Colonic mucosa (tissue), 4 donors: ENCODE results near the gene OR2F2. TPM values are rescaled to one million over a fixed set of nuclear protein-coding genes. Genes with fewer than 3 reads are reported as not detected.

Source experiments
- DNase-seq: peaks from one replicate; pipeline ENCODE4 v3.0.0-alpha.2; 2020
- H3K27ac ChIP-seq: fragments of 200-600 bp; one replicate; pipeline ENCODE4 v1.8.0; 2021
- H3K27me3 ChIP-seq: fragments of 200-600 bp; one replicate; pipeline ENCODE4 v1.8.0; 2021
- H3K36me3 ChIP-seq: fragments of 200-600 bp; one replicate; pipeline ENCODE4 v1.8.0; 2021
- H3K4me1 ChIP-seq: fragments of 200-600 bp; one replicate; pipeline ENCODE4 v1.8.0; 2021; ENCODE audit warnings: mild to moderate bottlenecking
- H3K4me3 ChIP-seq: fragments of 200-600 bp; one replicate; pipeline ENCODE4 v1.8.0; 2021
- H3K9ac ChIP-seq, 2 donors: one replicate each; pipeline ENCODE4 v1.7.0; 2013; ENCODE audit warnings: control low read depth in 2 of 2, low read depth in 2 of 2, low read length in 2 of 2
- H3K9me3 ChIP-seq: fragments of 200-600 bp; one replicate; pipeline ENCODE4 v1.8.0; 2021
- CTCF ChIP-seq: fragments of 200-600 bp; IDR thresholded peaks from one replicate; pipeline ENCODE4 v1.8.0; 2022; ENCODE audit warnings: antibody characterized with exemption, mild to moderate bottlenecking
- intact Hi-C: fragments of 100-400 bp; cut with DNase I; formaldehyde crosslinking; loops from one replicate; pipeline ENCODE4 v1.14.1; 2022
- total RNA-seq, 2 donors: library from RNA; stranded (reverse); fragmentation: NEBNext Ultra II Directional in 1 of 2; extraction: Animal tissue kit (Norgen Biotek cat#: 25700) in 1 of 2; gene quantifications; one replicate each; pipeline ENCODE4 v1.2.1, GENCODE V29; 2021
- donor health status: healthy.
- donor health status: DM: no; HTN: no; CAD: no.
- donor health status: DM: no; HTN: no; CAD: no.

OR2F2 gene
- total RNA-seq, 2 donors from 2014 or later = not detected

GRCh38 chr7:143954135-143954534 lies 19.1 kb downstream of the OR2F2 start:
- Histone ChIP-seq H3K36me3 (no peaks in the 10 kb centered on the region), H3K27ac (no peak overlapping the region), H3K4me3 (no peak overlapping the region), H3K4me1 (no peaks in the 10 kb centered on the region), H3K9ac (no peak overlapping the region), H3K27me3 (no peaks in the 10 kb centered on the region), H3K9me3 (no peaks in the 10 kb centered on the region)
- no peak for DNase-seq
- no peak for TF ChIP-seq CTCF
- intact Hi-C loops = no loop called here

GRCh38 chr7:143954544-143954943 lies 19.5 kb downstream of the OR2F2 start, which contains the start of gene OR2F1:
Gene OR2F1, plus strand, starts transcription at chr7:143954844. Its CDS starts 5,127 bp downstream, at chr7:143959971.
- no peak within 1 kb of the TSS for H3K4me3 ChIP-seq
- H3K36me3 ChIP-seq = no peaks in the 10 kb centered on the region
- no peak within 1 kb of the TSS for H3K9ac ChIP-seq
- no peak within 1 kb of the TSS for H3K27ac ChIP-seq
- H3K27me3 ChIP-seq = no peaks in the 10 kb centered on the region
- intact Hi-C loops = no loop called here
- no peaks in the 10 kb centered on the region for H3K4me1 ChIP-seq
- TF ChIP-seq CTCF = no peak
- H3K9me3 ChIP-seq = no peaks in the 10 kb centered on the region
- no peak for DNase-seq

- no peaks in the 10 kb centered on the region for H3K27me3 ChIP-seq
- H3K4me1 ChIP-seq = no peaks in the 10 kb centered on the region
- DNase-seq = no peak
- no peak overlapping the region for H3K4me3 ChIP-seq
- no peak for TF ChIP-seq CTCF
- intact Hi-C loops = no loop called here
- no peaks in the 10 kb centered on the region for H3K9me3 ChIP-seq
- H3K27ac ChIP-seq = no peak overlapping the region
- H3K9ac ChIP-seq = no peak overlapping the region
- H3K36me3 ChIP-seq = no peaks in the 10 kb centered on the region
These were observed 23.7 kb downstream of the OR2F2 start for GRCh38 chr7:143958781-143959180.

GRCh38 chr7:143960813-143961610 lies 26.0 kb downstream of the OR2F2 start:
- no peak for DNase-seq
- Histone ChIP-seq H3K27ac (no peak overlapping the region), H3K4me3 (no peak overlapping the region), H3K9me3 (no peaks in the 10 kb centered on the region), H3K36me3 (no peaks in the 10 kb centered on the region), H3K27me3 (no peaks in the 10 kb centered on the region), H3K4me1 (no peaks in the 10 kb centered on the region), H3K9ac (no peak overlapping the region)
- intact Hi-C loops = no loop called here
- no peak for TF ChIP-seq CTCF

GRCh38 chr7:143965280-143965679 lies 30.2 kb downstream of the OR2F2 start:
- Histone ChIP-seq H3K4me1 (no peaks in the 10 kb centered on the region), H3K36me3 (no peaks in the 10 kb centered on the region), H3K9me3 (no peaks in the 10 kb centered on the region), H3K27ac (no peak overlapping the region), H3K4me3 (no peak overlapping the region), H3K9ac (no peak overlapping the region), H3K27me3 (no peaks in the 10 kb centered on the region)
- intact Hi-C loops = no loop called here
- TF ChIP-seq CTCF = no peak
- DNase-seq = no peak
